OCI-LY7 (cell line): ENCODE measurements around the gene XKR7.
"Not testable (repeated sequence)": the region's sequence is repeated elsewhere in the genome, so short reads cannot be mapped to it uniquely, and the experiment has no call there.

Source experiments
- CTCF ChIP-seq: fragments of 200-600 bp; sonication (generic); conservative IDR thresholded peaks from 2 replicates; pipeline ENCODE4 v1.5.1; 2014; ENCODE audit warnings: mild to moderate bottlenecking, antibody characterized with exemption, low read length, moderate library complexity, mixed read lengths
- EZH2phosphoT487 ChIP-seq: fragments of 200-600 bp; sonication (generic); IDR thresholded peaks from 2 replicates; pipeline ENCODE4 v1.6.1; 2018; ENCODE audit warnings: low read depth, borderline replicate concordance, mild to moderate bottlenecking, mixed run types, antibody characterized with exemption, low read length, moderate library complexity, mixed read lengths

- TF ChIP-seq CTCF, EZH2phosphoT487: not testable (repeated sequence)
Observed at GRCh38 chr20:31921480-31921879, 46.5 kb upstream of the XKR7 start.
